Omental fat pad (tissue), 4 donors: ENCODE measurements around the gene SLC47A2. TPM values are rescaled to one million over a fixed set of nuclear protein-coding genes. Genes with fewer than 3 reads are reported as not detected.
A peak's percentile ranks its signal among the peaks of the same experiment; 100 is the strongest.

Experiments
- ATAC-seq: fragments of 150-250 bp; one replicate; pipeline ENCODE4 v1.9.1; 2016; ENCODE audit warnings: mild to moderate bottlenecking, moderate library complexity; ENCODE audit not compliant: low FRiP score
- DNase-seq: peaks from one replicate; pipeline ENCODE4 v3.0.0-alpha.2; 2019; ENCODE audit warnings: low spot score
- total RNA-seq, 4 donors: library from RNA; depleted of rRNA; stranded (reverse); fragments of >200 nt; gene quantifications; one replicate each; pipeline ENCODE4 v1.1.0, GENCODE V29; 2016
- TF ChIP-seq, protein P1 (sequence below), 3 donors: fragments of 450-650 bp; IDR thresholded peaks; one replicate each; pipeline ENCODE4 v1.5.1; 2016 to 2017; ENCODE audit warnings: antibody characterized with exemption in 3 of 3, mild to moderate bottlenecking in 3 of 3, moderate library complexity in 2 of 3

SLC47A2 gene
- total RNA-seq, 4 donors from 2014 or later: 0.28 TPM; not detected in 3

DNA sequence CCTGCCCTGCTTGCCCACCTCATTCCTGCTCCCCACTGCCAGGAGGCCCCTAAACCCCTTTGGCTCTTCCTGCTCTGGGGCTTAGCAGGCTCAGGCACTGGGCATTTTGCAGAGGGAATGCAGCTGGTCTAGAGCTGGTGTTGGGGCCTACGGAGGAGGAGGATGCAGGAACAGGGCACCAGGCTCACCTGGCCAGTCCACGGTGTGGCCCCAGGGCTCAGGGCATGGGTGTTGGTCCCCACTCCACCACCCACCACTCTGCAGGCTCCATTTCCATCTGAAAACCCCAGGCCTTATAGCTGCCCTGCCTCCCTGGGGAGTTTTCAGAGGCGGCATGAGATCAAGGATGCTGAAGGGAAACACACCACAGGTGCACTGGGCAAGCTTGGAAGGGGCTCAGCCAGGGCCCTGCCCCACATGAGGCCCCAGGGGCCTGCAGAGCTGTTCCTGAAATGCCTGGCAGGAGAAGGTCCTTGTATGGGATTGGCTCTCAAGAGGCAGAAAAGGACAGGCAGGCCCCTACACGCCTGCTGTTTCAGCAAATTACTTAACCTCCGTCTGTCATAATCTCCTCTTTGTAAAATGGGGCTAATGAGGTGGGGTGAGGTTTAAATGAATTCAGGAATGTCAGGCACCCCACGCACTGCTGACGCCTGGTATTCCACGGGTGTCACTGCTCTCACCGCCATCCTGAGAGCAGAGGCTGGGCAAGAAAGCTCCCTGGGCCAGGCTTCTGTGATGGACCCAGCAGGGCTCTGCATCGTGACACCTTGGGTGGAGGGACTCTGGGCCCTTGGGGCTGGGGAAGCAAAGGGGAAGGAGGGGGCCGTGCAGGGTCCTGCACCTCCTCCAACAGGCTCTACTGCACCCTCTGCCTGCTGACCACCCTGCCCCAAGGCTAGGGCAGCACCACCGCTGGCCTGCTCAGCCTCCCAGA, 9.3 kb downstream of the SLC47A2 start:
- TF ChIP-seq, protein P1, sequence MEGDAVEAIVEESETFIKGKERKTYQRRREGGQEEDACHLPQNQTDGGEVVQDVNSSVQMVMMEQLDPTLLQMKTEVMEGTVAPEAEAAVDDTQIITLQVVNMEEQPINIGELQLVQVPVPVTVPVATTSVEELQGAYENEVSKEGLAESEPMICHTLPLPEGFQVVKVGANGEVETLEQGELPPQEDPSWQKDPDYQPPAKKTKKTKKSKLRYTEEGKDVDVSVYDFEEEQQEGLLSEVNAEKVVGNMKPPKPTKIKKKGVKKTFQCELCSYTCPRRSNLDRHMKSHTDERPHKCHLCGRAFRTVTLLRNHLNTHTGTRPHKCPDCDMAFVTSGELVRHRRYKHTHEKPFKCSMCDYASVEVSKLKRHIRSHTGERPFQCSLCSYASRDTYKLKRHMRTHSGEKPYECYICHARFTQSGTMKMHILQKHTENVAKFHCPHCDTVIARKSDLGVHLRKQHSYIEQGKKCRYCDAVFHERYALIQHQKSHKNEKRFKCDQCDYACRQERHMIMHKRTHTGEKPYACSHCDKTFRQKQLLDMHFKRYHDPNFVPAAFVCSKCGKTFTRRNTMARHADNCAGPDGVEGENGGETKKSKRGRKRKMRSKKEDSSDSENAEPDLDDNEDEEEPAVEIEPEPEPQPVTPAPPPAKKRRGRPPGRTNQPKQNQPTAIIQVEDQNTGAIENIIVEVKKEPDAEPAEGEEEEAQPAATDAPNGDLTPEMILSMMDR (IDR thresholded peaks at IDR 0.05): no peak
- DNase-seq: no peak

DNA sequence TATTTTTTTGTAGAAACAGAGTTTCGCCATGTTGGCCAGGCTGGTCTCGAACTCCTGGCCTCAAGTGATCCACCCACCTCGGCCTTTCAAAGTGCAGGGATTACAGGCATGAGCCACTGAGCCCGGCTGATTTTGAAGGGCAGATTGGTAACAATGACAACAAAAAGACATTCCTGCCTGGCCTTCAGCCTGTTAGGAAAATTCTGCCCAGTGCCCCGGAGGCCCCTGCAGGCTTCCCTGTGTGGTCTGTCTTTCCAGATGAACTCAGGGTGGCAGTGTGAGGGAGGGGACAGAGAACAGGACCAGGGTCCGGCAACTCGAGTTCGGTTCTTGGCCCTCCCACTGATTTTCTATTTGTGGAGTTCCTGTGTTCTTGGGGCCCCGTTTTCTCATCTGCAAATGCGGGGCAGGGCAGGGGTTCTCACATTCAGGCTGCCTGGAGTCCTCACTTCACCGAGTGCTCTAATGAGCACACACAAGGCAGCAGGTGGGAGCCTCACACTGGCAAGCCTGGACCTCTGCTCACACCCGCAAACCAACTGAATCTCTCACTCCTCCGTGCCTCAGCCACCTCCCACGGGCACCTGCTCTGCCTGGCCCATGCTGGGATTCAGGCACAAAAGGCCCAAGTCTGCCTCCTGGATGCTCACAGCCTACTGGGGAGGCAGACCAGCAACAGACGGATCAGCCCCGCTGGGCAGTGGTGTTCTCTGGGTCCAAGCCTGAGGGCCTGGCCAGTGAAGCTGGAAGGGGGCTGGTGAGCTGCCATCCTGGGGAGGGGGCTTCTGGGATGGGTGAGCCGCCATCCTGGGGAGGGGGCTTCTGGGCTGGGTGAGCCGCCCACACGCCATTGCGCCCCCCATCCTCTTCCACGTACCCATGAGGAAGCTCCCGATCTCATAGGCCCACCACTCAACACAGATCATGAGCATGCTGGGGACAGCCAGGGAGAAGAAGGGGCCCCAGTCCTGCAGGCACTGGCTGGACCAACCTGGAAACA, 10.3 kb downstream of the SLC47A2 start:
- TF ChIP-seq, protein P1 (IDR thresholded peaks at IDR 0.05): no peak
- ATAC-seq: no peak
- DNase-seq: no peak

More for the DNA sequence above, 9.3 kb downstream of the SLC47A2 start:
- ATAC-seq: no peak

DNA sequence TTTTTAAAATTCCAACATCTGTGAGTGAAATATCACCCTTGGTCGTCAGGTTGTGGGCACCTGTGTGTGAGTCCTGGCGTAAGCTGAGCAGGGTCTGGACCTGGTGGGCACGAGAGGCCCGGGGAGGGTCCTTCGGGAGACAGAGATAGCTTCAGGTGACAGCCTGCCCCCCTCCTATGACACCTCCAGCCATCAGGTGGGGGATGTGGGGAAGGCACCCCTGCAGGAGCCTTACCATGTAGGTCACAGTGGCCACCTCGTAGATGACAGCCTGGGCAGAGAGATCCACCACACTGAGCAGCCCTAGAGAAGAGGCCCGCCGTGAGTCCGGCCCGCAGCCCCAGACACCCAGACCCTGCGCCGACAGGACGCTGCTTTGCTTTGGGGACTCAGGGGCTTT, 11.2 kb downstream of the SLC47A2 start:
- TF ChIP-seq, protein P1 (IDR thresholded peaks at IDR 0.05): no peak
- DNase-seq: no peak
- no peak for ATAC-seq

DNA sequence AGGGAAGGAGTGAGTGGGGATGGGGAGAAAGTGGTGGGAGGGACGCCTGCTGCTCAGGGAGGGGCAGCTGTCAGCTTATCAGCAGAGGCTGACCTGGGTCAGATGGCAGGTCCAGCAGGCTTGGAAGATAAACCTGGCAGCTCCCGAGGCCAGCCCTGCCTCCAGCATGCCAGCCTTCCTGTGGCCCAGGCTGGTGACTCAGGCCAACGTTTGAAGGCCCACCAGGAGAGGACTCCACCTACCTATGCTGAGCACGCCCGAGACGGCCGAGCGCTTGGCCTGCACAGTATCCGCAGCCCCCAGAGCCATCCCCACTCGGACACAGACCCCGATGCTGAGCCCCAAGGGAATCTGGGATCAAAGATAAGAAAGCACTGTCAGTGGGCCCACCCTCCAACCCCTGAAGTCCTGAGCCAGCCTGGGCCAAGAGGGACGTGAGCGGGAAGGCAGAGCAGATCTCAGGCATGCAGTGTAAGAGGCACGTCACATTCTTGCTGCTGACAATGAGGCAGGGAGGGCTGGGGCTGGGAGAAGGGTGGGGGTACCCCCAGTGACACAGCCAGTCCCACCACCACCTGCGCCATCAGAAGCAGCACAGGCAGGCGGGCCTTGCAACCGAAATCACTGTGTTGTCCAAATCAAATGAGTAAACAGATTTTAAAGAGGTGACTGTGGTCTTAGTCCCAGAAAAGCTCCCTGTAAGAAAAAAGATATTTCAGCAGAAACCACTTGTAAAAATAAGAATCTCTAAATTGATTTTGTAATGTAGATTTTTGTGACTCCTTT, 12.4 kb downstream of the SLC47A2 start:
- TF ChIP-seq, protein P1 (IDR thresholded peaks at IDR 0.05): no peak
- no peak for DNase-seq
- ATAC-seq: peak; percentile 75

DNA sequence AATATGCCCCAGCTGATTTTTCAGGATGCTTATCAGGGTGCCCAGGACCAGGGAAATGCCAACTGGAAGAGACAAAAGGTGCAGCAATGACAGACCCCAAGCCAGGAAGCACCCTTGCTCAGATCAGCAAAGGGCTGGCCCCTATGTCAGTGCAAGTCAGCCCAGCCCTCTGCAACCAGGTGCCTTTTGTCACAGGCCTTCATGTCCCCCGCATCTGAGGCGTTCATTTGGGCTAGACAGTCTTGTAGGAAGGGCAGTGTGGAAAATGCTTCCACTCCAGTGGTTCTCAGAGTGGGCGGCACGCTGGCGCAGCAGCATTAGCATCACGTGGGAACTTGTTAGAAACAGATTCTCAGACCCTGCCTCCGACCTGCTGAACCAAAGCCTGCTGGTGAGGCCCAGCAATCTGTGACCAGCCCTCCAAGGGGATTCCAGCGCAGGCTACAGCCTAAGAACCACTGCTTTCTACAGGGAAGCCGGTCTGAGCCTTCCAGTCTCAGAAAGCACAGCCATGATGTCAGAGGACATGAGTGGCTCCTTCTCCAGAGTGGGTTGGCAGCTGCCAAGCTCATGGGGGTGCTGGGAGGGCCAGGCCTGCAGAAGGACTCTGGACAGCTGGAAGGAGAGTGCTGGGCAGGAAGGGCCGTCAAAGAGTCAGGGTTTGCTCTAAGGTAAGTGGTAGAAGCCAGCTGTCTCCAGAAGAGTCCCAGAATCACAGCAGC, 13.1 kb downstream of the SLC47A2 start:
- TF ChIP-seq, protein P1 (IDR thresholded peaks at IDR 0.05): no peak
- DNase-seq (no peak), ATAC-seq (no peak)

DNA sequence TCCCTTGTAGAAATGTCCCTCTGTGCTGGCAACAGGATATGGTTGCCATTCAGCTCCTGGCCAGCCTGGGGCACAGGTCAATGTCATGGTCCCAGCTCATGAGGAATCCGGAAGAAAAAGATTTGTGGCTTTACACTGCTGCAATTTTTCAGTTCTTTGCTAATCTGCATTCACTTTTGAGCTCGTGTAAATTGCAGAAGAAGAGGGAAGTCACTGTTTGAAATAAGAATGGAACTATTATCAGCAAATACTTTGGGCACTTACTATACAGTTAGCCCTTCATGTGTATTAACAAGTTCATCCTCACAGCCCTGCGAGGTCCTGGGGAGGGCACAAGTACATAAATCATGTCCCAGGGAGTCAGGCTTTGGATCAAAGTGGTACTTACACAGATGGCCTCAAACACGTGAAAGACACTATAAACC, 14.2 kb downstream of the SLC47A2 start:
- TF ChIP-seq, protein P1 (IDR thresholded peaks at IDR 0.05): no peak
- no peak for DNase-seq
- ATAC-seq: no peak
